Tibial nerve (tissue), 4 donors: ENCODE data around the gene LSG1.

Experiments used
- CTCF ChIP-seq, 5 experiments: fragments of 200-600 bp in 3 of 5; fragments of 450-650 bp in 2 of 5; sonication (generic) in 3 of 5; IDR thresholded peaks; one replicate each; pipeline ENCODE4 v1.5.1; 2016 to 2019; ENCODE audit warnings: antibody characterized with exemption in 5 of 5, mild to moderate bottlenecking in 3 of 5, moderate library complexity in 2 of 5
- EP300 ChIP-seq, 2 donors: sonication (generic); formaldehyde crosslinking; IDR thresholded peaks; one replicate each; pipeline ENCODE4 v1.6.1; 2017; ENCODE audit warnings: antibody characterized with exemption in 2 of 2, mild to moderate bottlenecking in 1 of 2

DNA sequence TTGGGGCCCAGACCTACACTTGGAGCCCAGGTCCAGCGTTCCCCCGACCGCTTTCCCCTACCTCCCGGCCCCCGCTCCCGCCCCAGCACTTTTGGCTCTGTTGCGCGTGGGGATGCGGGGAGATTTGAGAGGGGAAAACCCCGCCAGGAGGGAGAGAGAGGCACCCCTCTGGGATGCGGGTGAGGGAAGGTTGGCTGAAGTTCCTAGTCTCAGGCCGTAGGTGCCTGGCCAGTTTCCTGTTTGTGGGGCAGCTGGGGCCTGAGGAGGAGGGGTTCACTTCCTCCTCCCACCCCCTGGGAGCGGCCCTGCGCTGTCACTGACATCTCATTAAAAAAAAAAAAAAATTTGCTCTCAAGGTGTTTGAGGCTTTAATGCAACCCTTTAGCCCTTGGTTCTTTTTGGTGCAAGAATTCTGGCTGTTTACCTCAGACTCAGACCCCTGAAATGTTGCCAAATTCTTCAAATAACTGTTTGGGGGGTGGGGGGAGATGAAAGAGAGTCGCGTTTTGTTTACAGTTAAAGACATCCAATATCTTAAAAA, 16.3 kb upstream of the LSG1 start:
- no peak for TF ChIP-seq CTCF (IDR thresholded peaks at IDR 0.05)
- no peak for TF ChIP-seq EP300 (IDR thresholded peaks at IDR 0.05)
